ENCODE results near the gene TM9SF3. TPM values are rescaled to one million over a fixed set of nuclear protein-coding genes. Genes with fewer than 3 reads are reported as not detected.

Gene TM9SF3
- total RNA-seq, 4 donors from 2014 or later: 64.4 to 129 (median 95.8) TPM

GRCh38 chr10:96497391-96497790 lies 89.4 kb downstream of the TM9SF3 start:
- Histone ChIP-seq H3K4me3 (no peak overlapping the region), H3K9me3 (no peaks in the 10 kb centered on the region), H3K27me3 (no peaks in the 10 kb centered on the region), H3K36me3 (no peaks in the 10 kb centered on the region), H3K4me1 (no peaks in the 10 kb centered on the region), H3K27ac (no peak overlapping the region)
- TF ChIP-seq POLR2A (IDR thresholded peaks at IDR 0.05) (no peak), CTCF (IDR thresholded peaks at IDR 0.05) (no peak)
- DNase-seq: no peak

- Histone ChIP-seq H3K36me3 (no peaks in the 10 kb centered on the region), H3K27me3 (no peaks in the 10 kb centered on the region), H3K4me3 (no peak overlapping the region), H3K27ac (no peak overlapping the region), H3K4me1 (no peaks in the 10 kb centered on the region), H3K9me3 (no peaks in the 10 kb centered on the region)
- no peak for TF ChIP-seq POLR2A (IDR thresholded peaks at IDR 0.05)
- TF ChIP-seq CTCF (IDR thresholded peaks at IDR 0.05): no peak
- no peak for DNase-seq
Observed at GRCh38 chr10:96496281-96496925, 90.4 kb downstream of the TM9SF3 start.

GRCh38 chr10:96495544-96495943 lies 91.3 kb downstream of the TM9SF3 start:
- Histone ChIP-seq H3K4me3 (no peak overlapping the region), H3K9me3 (no peaks in the 10 kb centered on the region), H3K27me3 (no peaks in the 10 kb centered on the region), H3K36me3 (no peaks in the 10 kb centered on the region), H3K4me1 (no peaks in the 10 kb centered on the region), H3K27ac (no peak overlapping the region)
- DNase-seq: no peak
- no peak for TF ChIP-seq POLR2A (IDR thresholded peaks at IDR 0.05)
- no peak for TF ChIP-seq CTCF (IDR thresholded peaks at IDR 0.05)

- H3K4me1 ChIP-seq: no peaks in the 10 kb centered on the region
- no peaks in the 10 kb centered on the region for H3K27me3 ChIP-seq
- no peak for TF ChIP-seq CTCF (IDR thresholded peaks at IDR 0.05)
- TF ChIP-seq POLR2A (IDR thresholded peaks at IDR 0.05): no peak
- no peak overlapping the region for H3K4me3 ChIP-seq
- H3K27ac ChIP-seq: no peak overlapping the region
- DNase-seq: no peak
- H3K36me3 ChIP-seq: no peaks in the 10 kb centered on the region
- H3K9me3 ChIP-seq: no peaks in the 10 kb centered on the region
Observed at GRCh38 chr10:96494694-96495093, 92.1 kb downstream of the TM9SF3 start.

GRCh38 chr10:96493871-96494525 lies 92.8 kb downstream of the TM9SF3 start:
- Histone ChIP-seq H3K36me3 (no peaks in the 10 kb centered on the region), H3K9me3 (no peaks in the 10 kb centered on the region), H3K27ac (no peak overlapping the region), H3K27me3 (no peaks in the 10 kb centered on the region), H3K4me1 (no peaks in the 10 kb centered on the region), H3K4me3 (no peak overlapping the region)
- DNase-seq: no peak
- TF ChIP-seq CTCF (IDR thresholded peaks at IDR 0.05) (no peak), POLR2A (IDR thresholded peaks at IDR 0.05) (no peak)
